ENCODE results near the gene SORCS3. TPM values are rescaled to one million over a fixed set of nuclear protein-coding genes. Genes with fewer than 3 reads are reported as not detected.
"Not testable (repeated sequence)": the region's sequence is repeated elsewhere in the genome, so short reads cannot be mapped to it uniquely, and the experiment has no call there.

Gene SORCS3
- total RNA-seq, 1 experiment from 2014 or later, result not detected

DNA sequence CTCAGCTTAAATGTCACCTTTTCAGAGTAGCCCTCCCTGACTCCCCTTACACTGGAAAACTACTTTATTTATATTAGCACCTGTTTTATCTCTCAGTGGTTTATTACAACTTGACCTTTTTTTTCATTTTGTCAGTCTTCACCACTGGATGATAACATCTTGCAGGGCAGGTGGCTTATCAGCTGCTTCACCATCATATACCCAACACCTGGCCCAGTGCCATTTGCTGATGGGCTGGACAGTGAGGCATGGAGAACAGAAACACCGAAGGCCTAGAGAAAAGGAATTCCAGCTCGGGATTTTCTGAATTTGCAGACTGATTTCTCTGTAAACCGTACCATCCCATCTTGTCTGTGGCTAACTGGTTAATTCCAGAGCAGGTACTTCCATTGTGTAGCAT is 48.5 kb downstream of the SORCS3 start:
- Histone ChIP-seq H3K36me3 (ENCODE audit: insufficient read depth, low read length) (no peaks in the 10 kb centered on the region), H3K9me2 (replicated peaks; ENCODE audit: insufficient read depth, low read length) (no peaks in the 10 kb centered on the region), H3K4me2 (ENCODE audit: low read depth, low read length, poor library complexity, severe bottlenecking) (no peak overlapping the region), H3K4me3 (ENCODE audit: low read length) (no peak overlapping the region), H2AFZ (ENCODE audit: low read length) (no peak overlapping the region), H3K4me1 (ENCODE audit: low read length) (no peaks in the 10 kb centered on the region), H3K9ac (ENCODE audit: low read length) (no peak overlapping the region), H3K27ac (ENCODE audit: low read length) (no peak overlapping the region), H3K27me3 (ENCODE audit: low read length) (no peaks in the 10 kb centered on the region), H3K9me3 (ENCODE audit: low read length) (no peaks in the 10 kb centered on the region), H3K79me2 (ENCODE audit: low read length) (no peaks in the 10 kb centered on the region), H4K20me1 (ENCODE audit: insufficient read depth, low read depth, low read length) (no peaks in the 10 kb centered on the region)
- DNase-seq, result no peak

DNA sequence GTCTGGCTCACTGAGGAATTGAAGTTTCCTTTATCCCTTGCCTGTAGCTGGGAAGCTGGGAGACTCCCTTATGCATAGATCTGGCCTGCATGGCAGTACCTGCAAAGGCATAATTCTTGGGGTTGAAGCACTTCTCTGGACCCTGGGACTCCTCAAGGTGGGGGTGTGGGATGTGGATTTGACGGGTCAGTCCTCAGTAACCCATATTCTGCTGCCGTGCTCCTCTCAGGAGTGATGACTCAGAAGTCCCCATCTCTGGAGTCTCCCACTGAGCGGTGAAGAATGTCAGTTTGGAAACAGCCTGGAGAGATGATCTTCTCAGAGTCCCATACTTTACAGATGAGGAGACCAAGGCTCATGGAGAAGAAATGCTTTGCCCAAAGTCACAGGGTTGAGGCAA is 49.0 kb downstream of the SORCS3 start:
- no peaks in the 10 kb centered on the region for H3K79me2 ChIP-seq (ENCODE audit: low read length)
- H3K27me3 ChIP-seq (ENCODE audit: low read length), result no peaks in the 10 kb centered on the region
- H3K9ac ChIP-seq (ENCODE audit: low read length), result no peak overlapping the region
- no peak overlapping the region for H3K4me3 ChIP-seq (ENCODE audit: low read length)
- no peaks in the 10 kb centered on the region for H4K20me1 ChIP-seq (ENCODE audit: insufficient read depth, low read depth, low read length)
- no peak overlapping the region for H2AFZ ChIP-seq (ENCODE audit: low read length)
- H3K4me1 ChIP-seq (ENCODE audit: low read length), result no peaks in the 10 kb centered on the region
- no peaks in the 10 kb centered on the region for H3K36me3 ChIP-seq (ENCODE audit: insufficient read depth, low read length)
- H3K9me2 ChIP-seq (replicated peaks; ENCODE audit: insufficient read depth, low read length), result no peaks in the 10 kb centered on the region
- no peak overlapping the region for H3K4me2 ChIP-seq (ENCODE audit: low read depth, low read length, poor library complexity, severe bottlenecking)
- H3K27ac ChIP-seq (ENCODE audit: low read length), result no peak overlapping the region
- H3K9me3 ChIP-seq (ENCODE audit: low read length), result no peaks in the 10 kb centered on the region
- DNase-seq, result no peak

DNA sequence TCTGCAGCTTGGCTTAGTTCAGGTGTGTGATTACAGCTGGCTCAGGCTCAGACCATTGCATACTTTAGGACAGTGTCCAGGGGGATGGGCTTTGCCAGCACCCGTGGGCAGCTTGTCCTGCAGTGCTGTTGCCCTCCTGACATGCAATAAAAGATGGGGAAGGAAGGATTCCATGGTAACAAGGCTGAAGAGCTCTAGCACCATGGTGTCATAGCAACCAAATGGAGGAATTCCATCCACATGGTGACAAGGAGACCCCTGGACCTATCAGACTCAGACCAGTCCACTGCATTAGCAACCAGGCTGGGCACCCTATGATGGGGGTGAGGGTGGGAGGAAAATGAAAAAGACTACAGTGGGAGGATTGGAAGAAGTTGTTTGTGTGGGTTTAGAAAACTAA is 49.9 kb downstream of the SORCS3 start:
- H3K4me1 ChIP-seq (ENCODE audit: low read length), result no peaks in the 10 kb centered on the region
- DNase-seq, result no peak

DNA sequence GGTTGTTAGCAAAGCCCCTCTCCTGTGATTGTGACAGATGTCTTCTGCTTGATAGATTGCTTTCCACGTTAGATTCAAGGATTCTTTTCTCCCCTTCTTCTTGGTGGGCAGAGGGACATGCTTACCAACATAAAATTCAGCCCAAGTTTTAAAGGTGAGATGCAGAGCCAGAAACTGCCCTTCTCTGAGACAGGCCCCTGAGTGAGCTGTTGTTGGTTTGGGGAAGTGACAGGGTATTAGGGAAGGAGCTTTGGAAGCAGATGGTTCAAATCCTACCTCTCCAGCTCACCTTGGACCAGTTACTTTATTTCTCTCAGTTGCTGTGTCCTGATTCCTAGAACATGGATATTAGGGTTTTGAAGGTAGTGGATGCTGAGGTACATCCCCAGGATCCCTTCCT is 53.0 kb downstream of the SORCS3 start:
- Histone ChIP-seq H3K9me3 (ENCODE audit: low read length) (no peaks in the 10 kb centered on the region), H3K27ac (ENCODE audit: low read length) (no peak overlapping the region), H4K20me1 (ENCODE audit: insufficient read depth, low read depth, low read length) (no peaks in the 10 kb centered on the region), H3K4me3 (ENCODE audit: low read length) (no peak overlapping the region), H3K36me3 (ENCODE audit: insufficient read depth, low read length) (no peaks in the 10 kb centered on the region), H3K79me2 (ENCODE audit: low read length) (no peaks in the 10 kb centered on the region), H3K4me1 (ENCODE audit: low read length) (no peaks in the 10 kb centered on the region), H2AFZ (ENCODE audit: low read length) (no peak overlapping the region), H3K4me2 (ENCODE audit: low read depth, low read length, poor library complexity, severe bottlenecking) (no peak overlapping the region), H3K9ac (ENCODE audit: low read length) (no peak overlapping the region), H3K9me2 (replicated peaks; ENCODE audit: insufficient read depth, low read length) (0 out of 2 replicates have a peak, but pooled peaks cover 2% of the 10 kb centered on the region), H3K27me3 (ENCODE audit: low read length) (no peaks in the 10 kb centered on the region)
- no peak for DNase-seq

More for the DNA sequence above, 49.9 kb downstream of the SORCS3 start:
- Histone ChIP-seq H3K27me3 (ENCODE audit: low read length) (no peaks in the 10 kb centered on the region), H3K4me3 (ENCODE audit: low read length) (no peak overlapping the region), H3K79me2 (ENCODE audit: low read length) (no peaks in the 10 kb centered on the region), H2AFZ (ENCODE audit: low read length) (no peak overlapping the region), H3K36me3 (ENCODE audit: insufficient read depth, low read length) (no peaks in the 10 kb centered on the region), H3K9ac (ENCODE audit: low read length) (no peak overlapping the region), H3K4me2 (ENCODE audit: low read depth, low read length, poor library complexity, severe bottlenecking) (no peak overlapping the region), H3K9me3 (ENCODE audit: low read length) (no peaks in the 10 kb centered on the region), H4K20me1 (ENCODE audit: insufficient read depth, low read depth, low read length) (no peaks in the 10 kb centered on the region), H3K27ac (ENCODE audit: low read length) (no peak overlapping the region), H3K9me2 (replicated peaks; ENCODE audit: insufficient read depth, low read length) (no peaks in the 10 kb centered on the region)

DNA sequence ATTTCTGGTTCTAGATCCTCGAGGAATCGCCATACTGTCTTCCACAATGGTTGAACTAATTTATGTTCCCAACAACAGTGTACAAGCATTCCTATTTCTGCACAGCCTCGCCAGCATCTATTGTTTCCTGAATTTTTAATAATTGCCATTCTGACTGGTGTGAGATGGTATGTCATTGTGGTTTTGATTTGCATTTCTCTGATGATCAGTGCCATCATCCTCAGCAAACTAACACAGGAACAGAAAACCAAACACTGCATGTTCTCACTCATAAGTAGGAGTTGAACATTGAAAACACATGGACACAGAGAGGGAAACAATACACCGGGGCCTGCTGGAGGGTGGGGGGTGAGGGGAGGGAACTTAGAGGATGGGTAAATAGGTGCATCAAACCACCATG is 62.2 kb downstream of the SORCS3 start:
- H3K27me3 ChIP-seq (ENCODE audit: low read length); H3K79me2 ChIP-seq (ENCODE audit: low read length); H3K27ac ChIP-seq (ENCODE audit: low read length); H3K9me3 ChIP-seq (ENCODE audit: low read length); H3K9me2 ChIP-seq (replicated peaks; ENCODE audit: insufficient read depth, low read length); H3K4me1 ChIP-seq (ENCODE audit: low read length); H4K20me1 ChIP-seq (ENCODE audit: insufficient read depth, low read depth, low read length); DNase-seq; H3K9ac ChIP-seq (ENCODE audit: low read length); H3K36me3 ChIP-seq (ENCODE audit: insufficient read depth, low read length); H2AFZ ChIP-seq (ENCODE audit: low read length); H3K4me3 ChIP-seq (ENCODE audit: low read length); H3K4me2 ChIP-seq (ENCODE audit: low read depth, low read length, poor library complexity, severe bottlenecking): not testable (repeated sequence)

DNA sequence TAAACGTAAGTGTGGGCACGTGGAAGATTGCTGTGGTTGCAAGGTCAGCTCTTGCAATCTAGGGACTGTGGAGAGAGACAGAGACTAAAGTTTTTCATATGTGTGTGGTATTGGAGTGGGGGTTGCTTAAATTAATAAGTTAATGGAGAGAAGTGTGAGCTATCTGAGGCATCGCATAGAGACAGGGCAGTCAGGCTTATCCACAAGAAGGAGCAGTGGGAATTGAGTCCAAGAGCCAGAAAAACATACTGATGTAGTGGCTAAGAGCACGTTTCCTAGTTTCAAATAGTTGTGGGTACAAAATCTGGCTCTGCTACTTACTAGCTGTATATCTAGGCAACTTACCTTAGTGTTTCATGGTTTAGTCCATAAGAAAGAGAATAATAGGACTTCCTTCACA is 65.8 kb downstream of the SORCS3 start:
- no peaks in the 10 kb centered on the region for H3K4me1 ChIP-seq (ENCODE audit: low read length)
- H3K4me3 ChIP-seq (ENCODE audit: low read length), result no peak overlapping the region

DNA sequence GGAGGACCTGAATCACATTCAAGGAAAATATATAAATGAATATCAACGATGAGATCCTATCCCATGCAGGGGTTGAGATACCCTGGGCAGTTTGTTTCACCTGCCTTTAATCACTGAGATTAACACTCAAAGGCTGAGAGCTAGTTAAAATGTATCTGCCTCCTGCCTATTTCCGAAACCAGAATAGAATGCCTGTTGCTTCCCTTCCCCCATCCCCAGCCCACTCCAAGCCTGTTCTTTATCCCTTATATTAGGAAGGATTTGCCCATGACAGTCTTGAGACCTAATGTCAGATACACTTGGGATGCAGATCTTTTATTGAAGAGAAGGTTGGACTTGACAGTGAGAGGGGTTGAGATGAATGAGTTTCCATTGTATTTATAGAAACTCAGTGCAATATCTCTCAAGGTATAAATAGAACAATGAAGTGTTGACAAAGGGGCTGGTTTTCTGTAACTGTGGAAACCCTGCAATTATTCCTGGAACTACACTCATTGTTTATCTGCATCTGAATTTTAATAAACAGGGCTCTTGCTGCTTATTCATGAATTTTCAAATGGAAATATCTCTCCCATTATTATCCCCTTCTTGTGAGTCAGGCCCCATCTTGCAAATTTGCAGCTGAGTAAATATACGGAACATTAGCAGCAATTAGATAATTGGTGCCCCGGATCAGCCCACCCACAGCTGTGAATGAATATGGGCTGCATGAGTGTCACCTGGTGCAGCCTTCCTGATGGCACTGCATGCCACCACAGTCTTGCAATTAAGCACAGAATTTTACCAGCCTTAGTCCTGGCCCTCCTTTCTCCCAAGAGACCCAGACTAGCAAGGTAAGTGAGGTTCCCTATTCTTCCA is 66.7 kb downstream of the SORCS3 start:
- Histone ChIP-seq H4K20me1 (ENCODE audit: insufficient read depth, low read depth, low read length) (no peaks in the 10 kb centered on the region), H3K9ac (ENCODE audit: low read length) (no peak overlapping the region), H3K36me3 (ENCODE audit: insufficient read depth, low read length) (no peaks in the 10 kb centered on the region), H3K4me2 (ENCODE audit: low read depth, low read length, poor library complexity, severe bottlenecking) (no peak overlapping the region), H3K9me3 (ENCODE audit: low read length) (no peaks in the 10 kb centered on the region), H3K27ac (ENCODE audit: low read length) (no peak overlapping the region), H3K4me1 (ENCODE audit: low read length) (peaks cover 2% of the 10 kb centered on the region; the same call in 1 of the 2 replicates), H3K79me2 (ENCODE audit: low read length) (no peaks in the 10 kb centered on the region), H3K4me3 (ENCODE audit: low read length) (no peak overlapping the region), H2AFZ (ENCODE audit: low read length) (no peak overlapping the region), H3K9me2 (replicated peaks; ENCODE audit: insufficient read depth, low read length) (no peaks in the 10 kb centered on the region), H3K27me3 (ENCODE audit: low read length) (no peaks in the 10 kb centered on the region)
- no peak for DNase-seq

More for the DNA sequence above, 65.8 kb downstream of the SORCS3 start:
- Histone ChIP-seq H3K36me3 (ENCODE audit: insufficient read depth, low read length) (no peaks in the 10 kb centered on the region), H3K9me3 (ENCODE audit: low read length) (no peaks in the 10 kb centered on the region), H4K20me1 (ENCODE audit: insufficient read depth, low read depth, low read length) (no peaks in the 10 kb centered on the region), H3K9me2 (replicated peaks; ENCODE audit: insufficient read depth, low read length) (no peaks in the 10 kb centered on the region), H3K27me3 (ENCODE audit: low read length) (no peaks in the 10 kb centered on the region), H3K4me2 (ENCODE audit: low read depth, low read length, poor library complexity, severe bottlenecking) (no peak overlapping the region), H3K9ac (ENCODE audit: low read length) (no peak overlapping the region), H3K27ac (ENCODE audit: low read length) (no peak overlapping the region), H2AFZ (ENCODE audit: low read length) (no peak overlapping the region), H3K79me2 (ENCODE audit: low read length) (no peaks in the 10 kb centered on the region)
- no peak for DNase-seq

DNA sequence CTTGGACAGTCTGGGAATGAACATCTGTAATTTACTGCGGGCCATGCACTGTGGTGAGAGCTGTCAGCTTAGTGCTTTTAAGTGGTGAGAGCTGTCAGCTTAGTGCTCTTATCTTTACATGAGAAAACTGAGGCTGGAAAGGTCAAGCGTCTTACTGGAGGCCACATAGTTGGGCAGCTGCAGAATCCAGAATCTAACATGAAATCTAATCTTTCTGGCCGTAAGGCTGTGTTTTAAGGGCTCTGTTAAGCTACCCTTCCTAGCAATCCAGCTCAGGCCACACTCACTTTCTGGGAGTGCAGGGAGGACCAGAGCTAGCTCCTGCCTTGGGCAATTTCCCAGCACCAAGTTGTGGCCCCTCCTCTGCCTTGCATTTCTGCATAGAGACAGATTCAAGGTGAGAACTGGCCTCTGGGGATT is 70.2 kb downstream of the SORCS3 start:
- Histone ChIP-seq H3K79me2 (ENCODE audit: low read length) (no peaks in the 10 kb centered on the region), H2AFZ (ENCODE audit: low read length) (no peak overlapping the region)

More for the DNA sequence above, 70.2 kb downstream of the SORCS3 start:
- no peak for DNase-seq
- no peaks in the 10 kb centered on the region for H3K9me2 ChIP-seq (replicated peaks; ENCODE audit: insufficient read depth, low read length)
- H3K27me3 ChIP-seq (ENCODE audit: low read length), result no peaks in the 10 kb centered on the region
- no peaks in the 10 kb centered on the region for H3K36me3 ChIP-seq (ENCODE audit: insufficient read depth, low read length)
- no peak overlapping the region for H3K4me2 ChIP-seq (ENCODE audit: low read depth, low read length, poor library complexity, severe bottlenecking)
- no peak overlapping the region for H3K9ac ChIP-seq (ENCODE audit: low read length)
- no peak overlapping the region for H3K27ac ChIP-seq (ENCODE audit: low read length)
- no peaks in the 10 kb centered on the region for H4K20me1 ChIP-seq (ENCODE audit: insufficient read depth, low read depth, low read length)
- peaks cover 2% of the 10 kb centered on the region; the same call in 1 of the 2 replicates for H3K4me1 ChIP-seq (ENCODE audit: low read length)
- H3K4me3 ChIP-seq (ENCODE audit: low read length), result no peak overlapping the region
- H3K9me3 ChIP-seq (ENCODE audit: low read length), result no peaks in the 10 kb centered on the region
